Mucosa of descending colon (tissue), 3 donors: ENCODE measurements around the gene TBC1D7. TPM values are rescaled to one million over a fixed set of nuclear protein-coding genes. Genes with fewer than 3 reads are reported as not detected.

Experiments
- ATAC-seq: fragments of 200-7000 bp; cut with Tn5 transposase; one replicate; pipeline ENCODE4 v1.9.1; 2020; ENCODE audit warnings: mild to moderate bottlenecking, moderate library complexity
- DNase-seq, 3 donors: peaks; one replicate each; pipeline ENCODE4 v3.0.0-alpha.2; 2020
- H3K36me3 ChIP-seq: fragments of 200-600 bp; one replicate; pipeline ENCODE4 v1.8.0; 2021; ENCODE audit warnings: low read depth, mild to moderate bottlenecking
- H3K4me1 ChIP-seq: fragments of 200-600 bp; one replicate; pipeline ENCODE4 v1.8.0; 2021; ENCODE audit warnings: low read depth, mild to moderate bottlenecking
- H3K4me3 ChIP-seq: fragments of 200-600 bp; one replicate; pipeline ENCODE4 v1.8.0; 2021; ENCODE audit warnings: mild to moderate bottlenecking
- H3K9me3 ChIP-seq: fragments of 200-600 bp; one replicate; pipeline ENCODE4 v1.8.0; 2021; ENCODE audit warnings: mild to moderate bottlenecking
- CTCF ChIP-seq: fragments of 200-600 bp; IDR thresholded peaks from one replicate; pipeline ENCODE4 v1.8.0; 2022; ENCODE audit warnings: antibody characterized with exemption, mild to moderate bottlenecking
- intact Hi-C, 2 donors: fragments of 100-400 bp; cut with DNase I in 1 of 2; cut with micrococcal nuclease in 1 of 2; formaldehyde crosslinking; loops; one replicate each; pipeline versions ENCODE4 v1.11.0 to v1.11.1; 2022; cut with DNase I, micrococcal nuclease
- total RNA-seq, 3 donors: library from RNA; stranded (reverse); fragmentation: NEBNext Ultra II Directional in 2 of 3; extraction: Animal tissue kit (Norgen Biotek cat#: 25700) in 2 of 3; gene quantifications; one replicate each; pipeline versions ENCODE4 v1.2.1 to v1.2.4, GENCODE V29; 2021 to 2023
- donor health status: DM: no; HTN: no; CAD: no; lungs with moderate emphysema.
- donor health status: DM: no; HTN: no; CAD: no.
- donor health status: DM: no; HTN: yes; CAD: no.

Gene TBC1D7
- total RNA-seq, 3 donors from 2014 or later, result 14.0 to 25.7 (median 22.4) TPM

GRCh38 chr6:13355999-13356785 lies 27.9 kb upstream of the TBC1D7 start:
- Histone ChIP-seq H3K9me3 (no peaks in the 10 kb centered on the region), H3K36me3 (no peaks in the 10 kb centered on the region), H3K4me1 (peaks cover 11% of the 10 kb centered on the region), H3K4me3 (no peak overlapping the region)
- intact Hi-C loops, result no loop called here
- ATAC-seq, result peak; percentile 72
- TF ChIP-seq CTCF, result no peak
- DNase-seq, result no peak

GRCh38 chr6:13355043-13355945 lies 27.0 kb upstream of the TBC1D7 start:
- no peaks in the 10 kb centered on the region for H3K9me3 ChIP-seq
- no peak overlapping the region for H3K4me3 ChIP-seq
- peak; percentile 65 for ATAC-seq
- no peak for TF ChIP-seq CTCF
- peaks cover 11% of the 10 kb centered on the region for H3K4me1 ChIP-seq
- no peak for DNase-seq
- no peaks in the 10 kb centered on the region for H3K36me3 ChIP-seq
- intact Hi-C loops, result no loop called here

GRCh38 chr6:13354331-13355042 lies 26.1 kb upstream of the TBC1D7 start:
- TF ChIP-seq CTCF, result no peak
- no peak overlapping the region for H3K4me3 ChIP-seq
- no peak for DNase-seq
- H3K36me3 ChIP-seq, result no peaks in the 10 kb centered on the region
- no peaks in the 10 kb centered on the region for H3K9me3 ChIP-seq
- H3K4me1 ChIP-seq, result peaks cover 11% of the 10 kb centered on the region
- intact Hi-C loops, result no loop called here
- peak; percentile 43 for ATAC-seq

- no peaks in the 10 kb centered on the region for H3K36me3 ChIP-seq
- intact Hi-C loops, result no loop called here
- DNase-seq, result no peak
- H3K4me3 ChIP-seq, result no peak overlapping the region
- TF ChIP-seq CTCF, result no peak
- no peaks in the 10 kb centered on the region for H3K9me3 ChIP-seq
- ATAC-seq, result no peak
- peaks cover 11% of the 10 kb centered on the region for H3K4me1 ChIP-seq
Observed at GRCh38 chr6:13352165-13352564, 23.8 kb upstream of the TBC1D7 start.

GRCh38 chr6:13351271-13351670 lies 22.9 kb upstream of the TBC1D7 start:
- DNase-seq (no peak), ATAC-seq (no peak)
- no peak overlapping the region for H3K4me3 ChIP-seq

More at GRCh38 chr6:13351271-13351670, 22.9 kb upstream of the TBC1D7 start:
- intact Hi-C loops, result no loop called here
- Histone ChIP-seq H3K9me3 (no peaks in the 10 kb centered on the region), H3K36me3 (no peaks in the 10 kb centered on the region), H3K4me1 (peaks cover 11% of the 10 kb centered on the region)
- TF ChIP-seq CTCF, result no peak
